GM10847 (cell line): ENCODE data around the gene B9D1.

Source experiments
- POLR2A ChIP-seq: IDR thresholded peaks from 2 replicates; pipeline ENCODE4 v1.6.1; 2011; ENCODE audit not compliant: insufficient read length; ENCODE audit errors: extremely low read depth

Gene B9D1

GRCh38 chr17:19369846-19370492 lies 7.4 kb upstream of the B9D1 start:
- TF ChIP-seq POLR2A, result no peak

DNA sequence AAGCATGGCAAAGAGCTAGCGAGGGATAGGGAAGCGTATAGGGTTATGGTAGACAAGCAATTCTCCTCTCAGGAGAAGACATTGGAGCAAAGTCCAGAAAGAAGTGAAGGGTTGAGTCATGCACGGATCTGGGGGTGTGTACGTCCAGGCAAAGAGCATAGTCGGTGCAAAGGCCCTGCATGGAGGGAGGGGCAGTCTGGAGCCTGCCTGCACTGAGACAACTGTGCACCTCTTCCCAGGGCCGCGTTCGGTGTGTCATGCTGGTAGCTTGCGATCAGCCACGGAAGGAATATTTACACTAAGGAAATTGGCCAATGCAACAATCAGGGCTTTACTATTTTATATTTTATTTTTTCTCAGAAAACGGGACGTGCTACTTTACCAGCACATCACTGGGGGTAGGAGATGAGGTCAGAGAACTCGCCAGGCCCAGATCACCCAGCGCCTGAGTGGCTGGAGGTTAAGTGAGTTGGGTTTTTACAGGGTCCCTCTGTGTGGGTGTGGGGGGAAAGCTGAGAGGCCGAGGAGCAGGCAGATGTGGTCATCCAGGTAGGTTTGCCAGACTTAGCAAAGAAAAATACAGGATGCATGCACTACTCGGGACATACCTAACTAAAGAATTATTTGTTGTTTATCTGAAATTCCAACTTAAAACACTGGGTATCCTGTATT lies 6.7 kb upstream of the B9D1 start:
- no peak for TF ChIP-seq POLR2A

DNA sequence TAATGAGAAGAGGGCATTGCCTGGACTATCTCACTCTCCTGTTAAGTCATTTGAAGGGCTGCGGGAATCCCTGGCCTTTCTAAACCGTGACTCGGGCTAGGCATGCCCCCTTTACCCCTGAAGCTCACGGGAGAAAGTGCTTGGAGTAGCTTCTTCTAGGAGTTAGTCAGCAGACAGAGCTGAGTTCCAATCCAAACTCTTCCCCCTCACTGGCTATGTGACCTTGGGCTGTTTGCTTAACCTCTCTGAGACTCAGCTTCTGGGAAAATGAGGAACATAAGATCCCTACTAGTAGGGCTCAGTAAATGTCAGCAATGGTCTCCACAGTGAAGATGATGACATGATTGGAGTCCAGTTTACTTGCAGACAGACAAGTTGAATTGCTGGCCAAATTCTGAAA lies 5.7 kb upstream of the B9D1 start:
- TF ChIP-seq POLR2A, result no peak

GRCh38 chr17:19366637-19366972 lies 4.1 kb upstream of the B9D1 start:
- TF ChIP-seq POLR2A, result no peak

DNA sequence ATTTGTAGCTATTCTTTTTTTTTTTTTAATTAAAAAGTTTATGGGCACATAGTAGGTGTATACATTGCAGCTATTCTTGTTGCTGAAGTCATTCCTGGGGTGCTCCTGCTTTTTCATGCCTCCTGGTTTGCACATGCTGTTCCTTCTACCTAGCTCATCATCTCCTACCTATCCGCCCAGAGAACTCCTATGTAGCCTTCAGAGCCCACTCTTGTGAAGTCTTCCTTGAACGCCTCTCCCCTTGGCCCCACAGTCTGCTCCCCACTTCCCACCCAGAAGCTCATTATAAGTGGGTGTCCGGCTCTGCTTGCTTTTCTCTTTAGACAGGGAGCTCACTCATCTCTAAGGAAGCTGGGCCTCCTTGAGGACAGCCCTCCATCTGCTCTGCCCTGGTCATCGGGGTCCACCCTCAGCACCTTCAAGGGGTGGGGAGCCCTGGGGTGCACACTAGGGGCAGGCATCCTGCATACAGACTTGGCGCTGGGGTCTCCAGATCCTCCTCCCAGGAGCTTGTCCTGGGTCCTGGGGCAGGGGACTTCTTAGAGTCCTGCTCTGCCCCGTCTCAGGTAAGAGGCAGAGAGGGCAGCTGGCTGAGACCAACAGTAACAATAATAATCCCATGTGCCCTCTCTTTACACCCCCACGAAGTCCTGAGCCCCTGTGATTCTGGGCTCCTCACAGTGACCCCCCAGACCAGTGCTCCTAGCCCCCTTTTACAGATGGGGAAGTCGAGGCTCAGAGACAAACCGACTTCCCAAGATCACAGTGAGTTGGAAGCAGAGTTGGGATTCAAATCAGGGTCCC lies 3.5 kb upstream of the B9D1 start:
- no peak for TF ChIP-seq POLR2A

DNA sequence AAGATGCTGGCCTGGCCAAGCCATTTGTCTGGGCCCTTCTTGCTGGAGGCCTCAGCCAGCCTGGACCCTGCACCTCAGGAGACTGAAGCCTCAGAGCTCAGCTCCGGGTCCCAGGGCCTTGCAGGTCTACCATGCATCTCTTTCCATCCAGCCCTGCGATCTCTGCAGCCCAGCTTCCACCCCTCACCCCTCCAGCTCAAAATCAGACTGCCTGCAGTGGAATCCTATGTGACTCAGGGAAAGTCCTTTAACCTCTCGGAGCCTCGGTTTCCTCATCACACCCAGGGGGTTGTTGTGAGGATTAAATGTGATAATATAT lies 2.9 kb upstream of the B9D1 start:
- no peak for TF ChIP-seq POLR2A

DNA sequence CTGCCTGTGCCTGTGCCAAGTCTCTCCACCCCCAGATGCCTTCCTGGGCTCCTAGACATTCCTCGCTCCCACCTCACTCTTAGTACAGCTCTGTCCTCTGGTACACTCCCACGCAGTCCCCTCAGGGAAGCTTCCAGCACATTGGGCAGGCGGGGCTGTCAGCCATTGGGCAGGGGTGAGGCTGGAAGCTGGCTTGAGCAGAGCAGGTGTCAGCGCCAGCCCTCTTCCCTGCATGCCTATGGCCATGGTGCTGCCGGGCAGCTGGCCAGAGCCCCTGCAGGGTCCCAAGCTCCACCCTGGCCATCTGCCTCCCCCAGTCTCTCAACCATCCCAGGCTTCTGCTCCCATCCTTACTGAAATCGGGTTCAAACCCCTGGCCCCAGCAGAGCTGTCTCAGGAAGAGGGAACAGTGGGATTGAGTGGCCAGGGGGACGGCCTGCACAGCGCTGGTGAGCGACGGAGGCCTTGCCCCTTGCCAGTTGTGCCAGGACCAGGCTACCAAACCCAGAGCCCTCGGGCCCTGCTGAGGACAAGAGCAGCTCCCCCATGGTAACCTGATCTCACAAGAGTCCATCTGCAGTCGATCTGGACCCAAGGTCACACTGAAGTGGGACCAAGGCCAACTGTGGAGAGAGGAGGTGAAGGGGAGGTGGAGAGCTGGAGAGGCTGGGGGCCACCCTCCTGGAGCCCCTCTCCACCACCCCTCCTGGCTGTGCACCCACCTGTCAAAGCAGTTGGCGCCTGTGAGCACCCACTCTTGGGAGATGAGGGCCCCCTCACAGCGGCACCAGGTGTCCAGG lies 2.4 kb upstream of the B9D1 start:
- TF ChIP-seq POLR2A, result no peak

GRCh38 chr17:19363460-19364035 lies 1.0 kb upstream of the B9D1 start:
- TF ChIP-seq POLR2A, result no peak

GRCh38 chr17:19363114-19363438 lies 553 bp upstream of the B9D1 start:
- no peak for TF ChIP-seq POLR2A

- no peak for TF ChIP-seq POLR2A
Measured at GRCh38 chr17:19361944-19362276, 613 bp downstream of the B9D1 start.

DNA sequence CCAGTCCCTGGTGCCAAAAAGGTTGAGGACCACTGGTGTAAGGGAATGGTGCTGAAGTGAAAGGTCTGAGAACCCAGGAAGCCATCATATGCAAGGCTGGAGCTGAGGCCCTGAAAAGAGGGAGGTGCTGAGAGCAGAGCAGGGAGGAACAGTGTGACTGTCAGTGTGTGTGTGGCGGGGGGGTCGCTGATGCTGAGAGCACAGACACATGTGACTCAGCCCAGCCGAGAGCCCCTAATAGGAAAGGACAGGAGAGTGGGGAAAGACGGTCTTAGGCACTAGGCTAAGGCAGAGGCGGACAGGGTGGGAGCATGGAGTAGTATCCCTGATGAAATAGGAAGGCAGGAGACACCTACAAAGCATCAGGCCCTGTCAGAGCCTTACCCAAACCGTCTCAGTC lies 1.2 kb downstream of the B9D1 start:
- no peak for TF ChIP-seq POLR2A

GRCh38 chr17:19360772-19361171 lies 1.8 kb downstream of the B9D1 start:
- TF ChIP-seq POLR2A, result no peak

DNA sequence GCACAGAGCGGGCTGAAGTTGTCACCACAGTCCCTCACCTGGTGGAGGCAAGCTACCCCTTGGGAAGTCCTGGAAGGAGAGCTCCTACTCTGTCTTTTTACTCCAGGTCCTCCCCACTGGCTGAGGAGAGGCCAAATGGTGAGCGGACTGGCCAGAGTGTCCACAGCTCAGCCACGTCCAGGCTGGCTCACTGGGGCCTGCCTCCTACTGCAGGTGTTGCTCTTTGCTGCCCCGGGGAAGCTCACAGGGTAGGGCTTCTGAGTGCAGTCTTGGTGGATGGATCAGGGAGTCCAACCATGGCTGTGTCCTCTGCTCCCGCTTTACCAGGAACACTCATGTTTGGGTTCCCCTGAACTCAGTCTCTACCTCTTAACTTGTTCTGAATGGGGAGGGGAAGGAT lies 2.7 kb downstream of the B9D1 start:
- TF ChIP-seq POLR2A, result no peak

- TF ChIP-seq POLR2A, result no peak
Measured at GRCh38 chr17:19359151-19359550, 3.4 kb downstream of the B9D1 start.

- TF ChIP-seq POLR2A, result no peak
Measured at GRCh38 chr17:19357761-19358160, 4.8 kb downstream of the B9D1 start.

GRCh38 chr17:19357351-19357750 lies 5.2 kb downstream of the B9D1 start:
- TF ChIP-seq POLR2A, result no peak
